ENCODE results near the gene ATXN1.

Gene ATXN1

DNA sequence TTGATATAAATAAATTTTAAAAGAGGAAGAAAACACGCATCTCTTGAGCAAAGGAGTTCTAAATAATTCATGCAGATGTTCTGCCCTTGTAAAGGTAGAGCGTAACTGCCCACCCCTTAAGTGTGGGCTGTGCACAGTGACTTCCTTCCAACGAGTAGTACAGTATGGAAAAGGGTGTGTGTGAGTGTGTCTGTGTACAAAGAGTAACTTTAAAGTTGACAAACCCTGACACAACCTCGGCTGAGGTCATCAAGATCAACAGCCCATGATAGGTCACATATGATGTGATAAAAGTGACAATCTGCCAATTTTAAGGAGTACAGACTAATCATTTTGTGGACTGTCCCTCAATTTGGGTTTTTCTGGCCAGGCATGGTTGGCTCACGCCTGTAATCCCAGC is 225.7 kb downstream of the ATXN1 start:
- H3K4me3 ChIP-seq (replicated peaks; ENCODE audit: low read depth, low read length), result no peak overlapping the region
- DNase-seq (ENCODE audit: extremely low read depth, low read depth), result no peak
- TF ChIP-seq, protein P1, sequence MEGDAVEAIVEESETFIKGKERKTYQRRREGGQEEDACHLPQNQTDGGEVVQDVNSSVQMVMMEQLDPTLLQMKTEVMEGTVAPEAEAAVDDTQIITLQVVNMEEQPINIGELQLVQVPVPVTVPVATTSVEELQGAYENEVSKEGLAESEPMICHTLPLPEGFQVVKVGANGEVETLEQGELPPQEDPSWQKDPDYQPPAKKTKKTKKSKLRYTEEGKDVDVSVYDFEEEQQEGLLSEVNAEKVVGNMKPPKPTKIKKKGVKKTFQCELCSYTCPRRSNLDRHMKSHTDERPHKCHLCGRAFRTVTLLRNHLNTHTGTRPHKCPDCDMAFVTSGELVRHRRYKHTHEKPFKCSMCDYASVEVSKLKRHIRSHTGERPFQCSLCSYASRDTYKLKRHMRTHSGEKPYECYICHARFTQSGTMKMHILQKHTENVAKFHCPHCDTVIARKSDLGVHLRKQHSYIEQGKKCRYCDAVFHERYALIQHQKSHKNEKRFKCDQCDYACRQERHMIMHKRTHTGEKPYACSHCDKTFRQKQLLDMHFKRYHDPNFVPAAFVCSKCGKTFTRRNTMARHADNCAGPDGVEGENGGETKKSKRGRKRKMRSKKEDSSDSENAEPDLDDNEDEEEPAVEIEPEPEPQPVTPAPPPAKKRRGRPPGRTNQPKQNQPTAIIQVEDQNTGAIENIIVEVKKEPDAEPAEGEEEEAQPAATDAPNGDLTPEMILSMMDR (IDR thresholded peaks at IDR 0.05; ENCODE audit: low read depth, low read length, missing control alignments), result no peak

DNA sequence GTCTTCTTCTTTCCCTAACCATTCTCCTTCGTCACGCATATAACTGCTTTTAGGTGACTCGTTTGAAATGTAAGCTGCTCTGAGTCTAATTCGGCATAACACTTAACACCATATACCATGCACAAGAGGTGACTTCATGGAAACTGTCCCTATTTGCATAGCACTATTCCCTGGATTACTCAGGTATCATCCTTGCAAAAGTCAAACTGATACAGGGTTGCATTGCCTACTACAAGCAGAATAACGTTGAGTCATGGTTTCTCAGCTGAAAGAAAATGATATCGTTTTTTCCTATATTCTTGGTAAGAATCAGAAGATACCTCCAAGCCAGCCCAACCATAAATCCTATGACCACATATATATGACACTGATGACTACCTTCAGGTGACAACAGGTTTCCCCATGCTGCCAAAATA is 227.5 kb downstream of the ATXN1 start:
- no peak for DNase-seq (ENCODE audit: extremely low read depth, low read depth)
- TF ChIP-seq, protein P1 (IDR thresholded peaks at IDR 0.05; ENCODE audit: low read depth, low read length, missing control alignments), result no peak
- no peak overlapping the region for H3K4me3 ChIP-seq (replicated peaks; ENCODE audit: low read depth, low read length)

DNA sequence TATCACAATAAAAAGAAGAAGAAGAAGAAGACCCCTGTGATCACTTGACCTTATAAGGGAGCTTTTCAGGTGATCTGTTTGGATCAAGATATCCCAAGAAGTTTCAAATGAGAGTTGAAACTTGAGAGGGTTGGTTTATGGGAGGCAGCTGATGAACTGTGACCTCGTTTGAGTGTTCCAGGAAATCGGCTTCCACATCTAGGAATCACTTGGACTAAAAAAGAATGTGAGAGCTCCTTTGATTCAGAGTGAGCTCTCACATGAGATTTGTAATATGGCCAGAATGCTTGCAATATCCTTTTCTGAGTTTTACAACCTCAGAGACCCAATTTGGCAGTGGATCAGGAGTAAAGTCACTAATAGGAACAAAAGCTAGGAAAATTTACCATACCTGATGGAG is 228.1 kb downstream of the ATXN1 start:
- H3K4me3 ChIP-seq (replicated peaks; ENCODE audit: low read depth, low read length), result no peak overlapping the region
- TF ChIP-seq, protein P1 (IDR thresholded peaks at IDR 0.05; ENCODE audit: low read depth, low read length, missing control alignments), result no peak
- DNase-seq (ENCODE audit: extremely low read depth, low read depth), result no peak

DNA sequence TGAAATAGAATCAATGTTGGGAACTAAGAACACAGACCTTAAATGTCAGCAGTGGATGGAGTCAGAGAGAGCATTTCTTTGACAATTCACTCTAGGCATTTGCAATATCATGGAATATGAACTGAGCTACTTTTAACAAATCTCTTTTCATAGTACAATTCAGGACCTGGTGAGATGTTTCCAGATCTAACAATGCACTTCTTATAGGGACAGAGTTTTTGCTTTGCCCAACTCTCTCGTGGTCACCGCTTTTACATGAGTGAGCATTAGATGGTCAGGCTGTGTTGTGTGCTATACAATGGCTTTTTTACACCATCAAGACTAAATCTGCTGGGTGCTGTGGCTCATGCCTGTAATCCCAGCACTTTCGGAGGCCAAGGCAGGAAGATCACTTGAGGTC is 233.6 kb downstream of the ATXN1 start:
- DNase-seq (ENCODE audit: extremely low read depth, low read depth), result no peak
- no peak overlapping the region for H3K4me3 ChIP-seq (replicated peaks; ENCODE audit: low read depth, low read length)
- TF ChIP-seq, protein P1 (IDR thresholded peaks at IDR 0.05; ENCODE audit: low read depth, low read length, missing control alignments), result no peak

DNA sequence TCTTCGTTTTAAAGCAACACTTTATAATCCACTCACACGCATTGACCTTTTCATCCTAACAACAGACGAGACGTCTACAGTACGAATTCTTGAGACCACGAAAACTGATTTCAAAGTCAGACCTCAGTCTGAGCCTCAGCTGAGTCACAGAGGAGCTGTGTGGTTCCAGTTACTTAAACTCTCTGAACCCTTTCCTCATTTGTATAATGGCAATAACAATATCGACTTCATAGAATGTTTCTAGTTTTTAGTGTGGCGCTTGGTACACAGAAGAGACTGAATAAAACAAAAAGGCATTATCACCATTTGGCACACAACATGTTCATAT is 236.9 kb downstream of the ATXN1 start:
- no peak overlapping the region for H3K4me3 ChIP-seq (replicated peaks; ENCODE audit: low read depth, low read length)
- TF ChIP-seq, protein P1 (IDR thresholded peaks at IDR 0.05; ENCODE audit: low read depth, low read length, missing control alignments), result no peak
- DNase-seq (ENCODE audit: extremely low read depth, low read depth), result no peak

DNA sequence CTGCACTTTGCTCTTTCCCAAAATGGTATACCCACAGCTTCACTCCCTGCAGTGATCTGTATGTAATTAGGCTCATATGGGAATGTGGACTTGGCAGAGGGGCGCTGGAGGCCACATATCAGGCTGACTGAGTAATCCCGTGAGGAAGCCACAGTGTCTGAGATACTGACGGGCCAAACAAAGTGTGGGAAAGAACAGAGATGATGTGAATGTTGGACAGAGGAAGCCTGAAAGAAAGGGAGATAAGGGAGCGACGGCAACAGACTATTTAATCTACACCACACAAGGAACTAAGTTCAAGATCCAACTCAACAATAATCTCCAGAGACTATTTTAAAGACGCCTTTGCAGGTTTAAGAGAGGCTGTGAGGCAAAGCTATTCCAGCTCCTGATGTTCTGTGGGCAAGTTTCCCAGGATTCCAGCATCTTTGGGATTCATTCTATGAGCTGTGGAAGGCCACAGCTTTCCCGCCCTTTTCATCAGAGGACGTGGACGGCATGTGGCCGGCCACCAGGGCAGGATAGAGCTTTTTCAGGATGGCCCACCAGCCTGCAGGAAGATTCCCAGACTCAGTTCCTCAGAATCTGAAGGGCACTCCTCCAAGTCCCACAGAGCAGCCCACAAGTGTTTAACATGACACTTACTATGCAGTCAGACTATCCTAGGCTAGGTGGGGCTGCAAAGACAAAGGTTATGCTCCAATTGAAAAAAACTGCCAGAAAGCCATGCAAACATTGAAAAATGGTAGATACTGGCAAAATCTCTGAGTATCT is 237.5 kb downstream of the ATXN1 start:
- TF ChIP-seq, protein P1 (IDR thresholded peaks at IDR 0.05; ENCODE audit: low read depth, low read length, missing control alignments), result no peak
- H3K4me3 ChIP-seq (replicated peaks; ENCODE audit: low read depth, low read length), result no peak overlapping the region
- DNase-seq (ENCODE audit: extremely low read depth, low read depth), result no peak

DNA sequence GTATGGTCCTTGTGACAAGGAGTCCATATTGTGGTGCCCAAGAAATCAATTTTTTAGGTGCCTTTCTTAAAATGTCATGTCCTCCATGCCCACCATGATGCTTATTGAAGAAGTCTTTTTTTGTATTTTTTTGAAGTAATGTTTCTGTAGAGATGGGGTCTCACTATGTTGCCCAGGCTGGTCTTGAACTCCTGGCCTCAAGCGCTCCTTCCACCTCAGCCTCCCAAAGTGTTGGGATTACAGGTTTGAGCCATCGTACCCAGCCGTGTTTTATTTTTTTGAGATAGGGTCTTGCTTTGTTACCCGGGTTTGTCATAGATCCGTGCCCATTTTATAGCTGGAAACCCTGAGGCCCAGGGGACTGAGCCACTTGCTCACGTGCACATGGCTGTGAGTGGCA is 238.3 kb downstream of the ATXN1 start:
- DNase-seq (ENCODE audit: extremely low read depth, low read depth), result no peak
- TF ChIP-seq, protein P1 (IDR thresholded peaks at IDR 0.05; ENCODE audit: low read depth, low read length, missing control alignments), result no peak
- H3K4me3 ChIP-seq (replicated peaks; ENCODE audit: low read depth, low read length), result no peak overlapping the region

Measured in HFF-Myc (cell line).